Neutrophil (primary cell): ENCODE data around the gene EGR4.
A peak's percentile ranks its signal among the peaks of the same experiment; 100 is the strongest.

Source experiments
- H3K27ac ChIP-seq: fragments of 200-600 bp; sonication (generic); 2 replicates; pipeline ENCODE4 v1.5.1; 2016; ENCODE audit warnings: mild to moderate bottlenecking, moderate library complexity
- H3K27me3 ChIP-seq: fragments of 200-600 bp; sonication (generic); 2 replicates; pipeline ENCODE4 v1.6.0; 2016; ENCODE audit warnings: mild to moderate bottlenecking
- H3K36me3 ChIP-seq: fragments of 200-600 bp; sonication (generic); 2 replicates; pipeline ENCODE4 v1.5.1; 2017
- H3K4me1 ChIP-seq, 2 experiments: fragments of 200-600 bp in 1 of 2; sonication (generic) in 1 of 2; 1 replicate in 1 of 2; 2 replicates in 1 of 2; pipeline versions ENCODE4 v1.5.1 to v1.6.1; 2013 to 2016; ENCODE audit warnings: low read depth in 1 of 2, low read length in 1 of 2, mild to moderate bottlenecking in 1 of 2, moderate library complexity in 1 of 2; ENCODE audit not compliant: control insufficient read depth in 1 of 2, insufficient read depth in 1 of 2
- H3K4me3 ChIP-seq, 2 experiments: fragments of 200-600 bp in 1 of 2; sonication (generic) in 1 of 2; 1 replicate in 1 of 2; 2 replicates in 1 of 2; pipeline ENCODE4 v1.5.1; 2013 to 2016; ENCODE audit warnings: low read depth in 1 of 2, low read length in 1 of 2, mild to moderate bottlenecking in 1 of 2, moderate library complexity in 1 of 2
- H3K9me3 ChIP-seq: fragments of 200-600 bp; sonication (generic); 2 replicates; pipeline ENCODE4 v1.5.1; 2016
- TF ChIP-seq, protein P1 (sequence below): fragments of 200-600 bp; sonication (generic); IDR thresholded peaks from 2 replicates; pipeline ENCODE4 v1.5.1; 2016; ENCODE audit warnings: antibody characterized with exemption

EGR4 gene

DNA sequence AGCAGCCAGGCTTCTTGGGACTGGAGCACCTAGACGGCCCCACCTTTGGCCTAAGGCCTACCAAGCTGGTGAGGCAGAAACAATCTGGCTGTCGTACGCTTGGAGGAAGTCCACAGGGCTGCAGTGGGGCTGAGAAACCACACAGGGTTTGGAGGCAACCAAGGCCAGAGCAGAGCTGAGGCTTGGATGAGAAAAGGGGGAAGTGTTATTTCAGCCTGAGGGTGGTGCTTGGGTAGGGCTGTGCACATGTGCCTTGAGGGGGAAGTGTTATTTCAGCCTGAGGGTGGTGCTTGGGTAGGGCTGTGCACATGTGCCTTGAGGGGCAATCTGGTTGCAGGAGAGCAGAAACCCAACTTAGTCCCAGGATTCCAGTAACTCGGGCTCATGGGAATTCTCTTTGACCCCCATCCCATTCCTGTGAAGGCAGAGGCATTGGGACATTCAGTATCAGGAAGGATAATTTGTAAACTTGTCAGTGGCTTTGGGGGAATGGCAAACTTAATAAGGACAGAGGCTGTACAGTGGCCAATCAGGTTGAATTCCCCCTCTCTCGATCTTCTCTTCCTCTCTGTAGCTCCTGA, 8.1 kb downstream of the EGR4 start:
- peaks cover 85% of the 10 kb centered on the region for H3K27me3 ChIP-seq
- H3K4me3 ChIP-seq: peak overlapping the region in 1 of 2 experiments; percentile 58

DNA sequence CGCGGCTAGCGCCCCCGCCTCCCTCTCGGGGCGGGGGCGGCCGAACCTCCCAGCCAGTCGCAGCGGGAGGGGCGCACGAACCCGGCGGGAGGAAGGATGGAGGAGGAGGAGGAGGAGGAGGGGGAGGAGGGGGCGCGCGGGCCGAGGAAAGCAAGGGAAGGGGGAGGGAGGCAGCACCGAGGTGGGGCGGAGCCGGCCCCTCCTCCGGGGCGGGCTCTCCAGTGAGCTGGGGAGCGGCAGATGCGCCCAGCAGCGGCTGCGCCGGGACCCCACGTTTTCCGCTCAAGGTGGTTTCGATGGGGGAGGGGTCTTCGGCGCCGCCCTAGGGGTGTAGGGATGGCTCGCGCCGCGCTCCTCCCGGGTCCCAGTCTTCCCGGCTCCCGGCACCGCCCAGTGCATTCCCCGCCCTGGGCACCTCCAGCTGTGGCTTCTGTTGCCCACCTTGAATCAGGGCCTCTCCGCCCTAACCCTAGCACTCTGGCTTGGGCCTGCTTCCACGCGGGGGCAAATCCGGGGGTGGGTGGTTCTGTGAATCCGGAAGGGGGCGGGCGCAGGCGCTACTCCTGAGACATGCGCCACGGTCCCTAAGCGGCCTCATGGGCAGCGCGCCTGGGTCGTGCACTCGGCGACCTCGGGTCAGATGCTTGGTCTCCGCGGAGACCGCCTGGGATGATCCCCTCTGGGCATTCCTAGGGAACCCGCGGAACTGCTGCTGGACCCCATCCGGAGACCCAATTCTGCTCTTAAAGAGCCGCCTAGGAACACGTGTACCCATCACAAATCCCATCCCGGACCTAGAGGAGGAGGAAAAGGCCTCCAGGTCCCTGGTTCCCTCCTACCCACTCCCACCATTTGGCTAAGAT, 8.8 kb downstream of the EGR4 start, which contains the start of gene FBXO41:
Gene FBXO41, minus strand, starts transcription at position 183 of the 863 bp plus-strand sequence. CDS start 14,848 bp downstream, outside the sequence.
- no peak within 1 kb of the TSS for H3K27ac ChIP-seq
- TF ChIP-seq, protein P1, sequence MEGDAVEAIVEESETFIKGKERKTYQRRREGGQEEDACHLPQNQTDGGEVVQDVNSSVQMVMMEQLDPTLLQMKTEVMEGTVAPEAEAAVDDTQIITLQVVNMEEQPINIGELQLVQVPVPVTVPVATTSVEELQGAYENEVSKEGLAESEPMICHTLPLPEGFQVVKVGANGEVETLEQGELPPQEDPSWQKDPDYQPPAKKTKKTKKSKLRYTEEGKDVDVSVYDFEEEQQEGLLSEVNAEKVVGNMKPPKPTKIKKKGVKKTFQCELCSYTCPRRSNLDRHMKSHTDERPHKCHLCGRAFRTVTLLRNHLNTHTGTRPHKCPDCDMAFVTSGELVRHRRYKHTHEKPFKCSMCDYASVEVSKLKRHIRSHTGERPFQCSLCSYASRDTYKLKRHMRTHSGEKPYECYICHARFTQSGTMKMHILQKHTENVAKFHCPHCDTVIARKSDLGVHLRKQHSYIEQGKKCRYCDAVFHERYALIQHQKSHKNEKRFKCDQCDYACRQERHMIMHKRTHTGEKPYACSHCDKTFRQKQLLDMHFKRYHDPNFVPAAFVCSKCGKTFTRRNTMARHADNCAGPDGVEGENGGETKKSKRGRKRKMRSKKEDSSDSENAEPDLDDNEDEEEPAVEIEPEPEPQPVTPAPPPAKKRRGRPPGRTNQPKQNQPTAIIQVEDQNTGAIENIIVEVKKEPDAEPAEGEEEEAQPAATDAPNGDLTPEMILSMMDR: no peak

More for the DNA sequence above, 8.1 kb downstream of the EGR4 start:
- Histone ChIP-seq H3K36me3 (no peaks in the 10 kb centered on the region), H3K4me1 (peaks cover 11 to 18% of the 10 kb centered on the region in 2 experiments), H3K9me3 (no peaks in the 10 kb centered on the region), H3K27ac (no peak overlapping the region)
- TF ChIP-seq, protein P1: no peak

DNA sequence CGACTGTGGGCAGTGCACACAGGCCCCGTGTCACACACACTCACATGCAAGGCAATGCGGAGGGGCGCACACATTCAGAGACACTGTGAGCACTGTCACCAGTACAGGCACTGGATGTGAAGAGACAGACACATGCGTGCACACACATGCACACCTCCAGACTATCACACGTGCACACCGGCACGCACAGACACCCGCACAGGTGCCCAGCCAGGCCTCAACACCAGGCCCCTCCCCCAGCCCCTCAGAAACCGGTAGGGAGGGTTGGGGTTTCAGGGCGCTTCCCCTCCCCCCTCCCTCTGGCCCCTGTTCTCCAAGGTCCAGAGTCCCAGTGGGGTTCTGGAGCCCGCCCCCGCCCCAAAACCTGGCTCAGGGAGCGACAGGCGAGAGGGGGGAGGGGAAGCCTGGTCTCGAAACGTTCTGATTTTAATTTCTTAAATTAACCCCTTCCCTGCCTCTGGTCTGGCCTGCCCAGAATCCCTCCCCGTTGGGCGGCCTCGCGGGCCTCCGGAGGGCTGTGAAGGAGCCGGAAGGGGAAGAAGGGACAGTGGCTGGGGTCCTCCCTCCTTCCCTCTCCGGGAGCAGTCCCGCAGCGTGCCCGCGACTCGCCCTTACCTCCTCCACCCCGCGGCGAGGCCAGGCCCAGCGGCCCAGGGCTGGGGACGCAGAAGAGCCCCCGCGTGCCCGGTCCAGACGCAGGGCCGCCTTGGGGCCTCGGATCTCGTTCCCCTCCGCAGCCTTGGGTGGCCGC, 9.6 kb downstream of the EGR4 start:
- Histone ChIP-seq H3K36me3 (no peaks in the 10 kb centered on the region), H3K27ac (no peak overlapping the region), H3K4me3 (peak overlapping the region in 1 of 2 experiments; percentile 58), H3K9me3 (no peaks in the 10 kb centered on the region), H3K4me1 (peaks cover 11 to 18% of the 10 kb centered on the region in 2 experiments), H3K27me3 (peaks cover 70% of the 10 kb centered on the region)
- TF ChIP-seq, protein P1: no peak

More for the DNA sequence above, 8.8 kb downstream of the EGR4 start, which contains the start of gene FBXO41:
- peaks cover 11 to 18% of the 10 kb centered on the region in 2 experiments for H3K4me1 ChIP-seq
- H3K4me3 ChIP-seq: peak within 1 kb of the TSS; percentile 32 to 58
- H3K27me3 ChIP-seq: peaks cover 78% of the 10 kb centered on the region
- no peaks in the 10 kb centered on the region for H3K36me3 ChIP-seq
- no peaks in the 10 kb centered on the region for H3K9me3 ChIP-seq

DNA sequence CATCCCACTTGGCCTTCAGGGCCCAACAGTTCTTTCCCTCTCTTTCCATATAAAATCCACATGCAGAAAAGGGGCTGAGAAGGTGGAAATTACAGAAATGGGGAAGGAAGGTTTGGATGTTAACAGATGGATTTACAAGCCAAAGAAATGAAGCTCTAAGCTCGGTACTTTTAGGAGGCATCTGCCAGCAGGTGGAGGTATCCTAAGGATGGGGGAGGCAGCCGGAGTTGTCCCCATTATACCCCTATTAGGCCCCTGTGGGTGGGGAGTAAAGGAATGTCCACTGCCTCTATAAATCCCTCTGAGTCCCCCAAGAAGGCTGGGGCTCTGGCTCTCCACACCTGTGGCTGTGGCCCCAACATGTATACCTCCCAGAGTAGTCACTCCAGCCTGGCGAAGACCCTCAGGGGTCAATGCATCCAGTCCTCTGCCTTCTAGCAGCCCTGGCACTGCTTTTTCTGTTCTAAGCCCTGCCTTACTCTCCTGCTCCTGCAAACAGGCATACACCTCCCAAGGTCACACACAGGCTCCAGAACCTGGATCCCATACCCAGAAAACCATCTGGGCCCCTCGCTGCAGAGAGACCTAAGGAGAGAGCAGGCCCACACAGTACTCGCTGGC, 10.3 kb downstream of the EGR4 start:
- H3K27ac ChIP-seq: no peak overlapping the region
- H3K4me3 ChIP-seq: no peak overlapping the region
- no peaks in the 10 kb centered on the region for H3K9me3 ChIP-seq
- H3K36me3 ChIP-seq: no peaks in the 10 kb centered on the region
- TF ChIP-seq, protein P1: no peak
- H3K4me1 ChIP-seq: peaks cover 11 to 18% of the 10 kb centered on the region in 2 experiments
- peaks cover 63% of the 10 kb centered on the region for H3K27me3 ChIP-seq

DNA sequence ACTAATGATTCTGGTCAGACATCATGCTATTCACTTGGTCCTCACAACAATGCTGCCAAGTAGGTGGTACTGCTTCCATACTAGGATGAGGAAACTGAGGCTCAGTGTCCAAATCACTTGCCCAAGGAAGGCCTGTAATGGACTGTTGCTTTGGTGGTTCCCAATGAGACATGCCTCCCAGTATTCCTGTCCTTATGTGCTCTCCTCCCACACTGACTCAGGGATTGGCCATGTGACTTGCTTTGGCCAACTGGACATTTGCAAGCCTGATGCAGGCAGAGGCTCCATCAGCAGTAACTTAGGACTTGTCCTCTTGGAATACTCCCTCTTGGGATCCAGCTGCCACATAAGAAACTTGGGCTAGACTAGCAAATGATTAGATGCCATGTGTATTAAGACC, 12.1 kb downstream of the EGR4 start:
- no peaks in the 10 kb centered on the region for H3K9me3 ChIP-seq
- no peaks in the 10 kb centered on the region for H3K36me3 ChIP-seq
- H3K27ac ChIP-seq: no peak overlapping the region
- H3K4me3 ChIP-seq: no peak overlapping the region
- TF ChIP-seq, protein P1: no peak
- H3K4me1 ChIP-seq: peaks cover 11 to 18% of the 10 kb centered on the region in 2 experiments
- H3K27me3 ChIP-seq: peaks cover 45% of the 10 kb centered on the region
